ENCODE results near the gene GRAMD1A.
A peak's percentile ranks its signal among the peaks of the same experiment; 100 is the strongest.
"Not testable (repeated sequence)": the region's sequence is repeated elsewhere in the genome, so short reads cannot be mapped to it uniquely, and the experiment has no call there.

The GRAMD1A gene

GRCh38 chr19:34999498-35000337 lies at the start of gene GRAMD1A:
Gene GRAMD1A, plus strand, starts transcription at chr19:35000323. Its CDS starts 156 bp downstream, at chr19:35000479.
- peak within 1 kb of the TSS; percentile 78 for H3K27ac ChIP-seq
- no peak for DNase-seq (ENCODE audit: low read depth, low spot score)

- DNase-seq (ENCODE audit: low read depth, low spot score) = no peak
- no peak overlapping the region for H3K27ac ChIP-seq
Observed at GRCh38 chr19:34953092-34953491, 47.0 kb upstream of the GRAMD1A start.

- H3K27ac ChIP-seq = no peak overlapping the region
- DNase-seq (ENCODE audit: low read depth, low spot score) = no peak
Observed at GRCh38 chr19:34957830-34958751, 42.0 kb upstream of the GRAMD1A start.

- no peak for DNase-seq (ENCODE audit: low read depth, low spot score)
- no peak overlapping the region for H3K27ac ChIP-seq
Observed at GRCh38 chr19:34959021-34959420, 41.1 kb upstream of the GRAMD1A start.

- H3K27ac ChIP-seq = no peak overlapping the region
- DNase-seq (ENCODE audit: low read depth, low spot score) = no peak
Observed at GRCh38 chr19:34960103-34960805, 39.9 kb upstream of the GRAMD1A start.

GRCh38 chr19:34960940-34961679 lies 39.0 kb upstream of the GRAMD1A start:
- H3K27ac ChIP-seq = no peak overlapping the region
- DNase-seq (ENCODE audit: low read depth, low spot score) = no peak

- DNase-seq (ENCODE audit: low read depth, low spot score) = no peak
- no peak overlapping the region for H3K27ac ChIP-seq
Observed at GRCh38 chr19:34961775-34962686, 38.1 kb upstream of the GRAMD1A start.

GRCh38 chr19:34962687-34963572 lies 37.2 kb upstream of the GRAMD1A start:
- DNase-seq (ENCODE audit: low read depth, low spot score) = no peak
- no peak overlapping the region for H3K27ac ChIP-seq

- no peak within 1 kb of the TSS for H3K27ac ChIP-seq
- DNase-seq (ENCODE audit: low read depth, low spot score) = no peak
Observed at GRCh38 chr19:34963573-34964406, 36.3 kb upstream of the GRAMD1A start, which contains the start of gene ZNF792. Gene ZNF792, minus strand, starts transcription at chr19:34964229. Its CDS starts 567 bp downstream, at chr19:34963662.

- no peak overlapping the region for H3K27ac ChIP-seq
- DNase-seq (ENCODE audit: low read depth, low spot score) = no peak
Observed at GRCh38 chr19:34964598-34964997, 35.5 kb upstream of the GRAMD1A start.

GRCh38 chr19:34965505-34965904 lies 34.6 kb upstream of the GRAMD1A start:
- not testable (repeated sequence) for DNase-seq (ENCODE audit: low read depth, low spot score); H3K27ac ChIP-seq

- H3K27ac ChIP-seq = no peak overlapping the region
- DNase-seq (ENCODE audit: low read depth, low spot score) = no peak
Observed at GRCh38 chr19:34967551-34967950, 32.6 kb upstream of the GRAMD1A start.

GRCh38 chr19:34969721-34970120 lies 30.4 kb upstream of the GRAMD1A start:
- no peak for DNase-seq (ENCODE audit: low read depth, low spot score)
- no peak overlapping the region for H3K27ac ChIP-seq

GRCh38 chr19:34970185-34970780 lies 29.8 kb upstream of the GRAMD1A start:
- DNase-seq (ENCODE audit: low read depth, low spot score); H3K27ac ChIP-seq: not testable (repeated sequence)

- no peak for DNase-seq (ENCODE audit: low read depth, low spot score)
Observed at GRCh38 chr19:34972163-34972705, 27.9 kb upstream of the GRAMD1A start.

GRCh38 chr19:34974646-34975045 lies 25.5 kb upstream of the GRAMD1A start:
- no peak overlapping the region for H3K27ac ChIP-seq
- DNase-seq (ENCODE audit: low read depth, low spot score) = no peak

More at GRCh38 chr19:34972163-34972705, 27.9 kb upstream of the GRAMD1A start:
- no peak overlapping the region for H3K27ac ChIP-seq
